H9 (cell line): ENCODE measurements around the gene TECTA. TPM values are rescaled to one million over a fixed set of nuclear protein-coding genes. Genes with fewer than 3 reads are reported as not detected.

Source experiments
- DNase-seq: peaks from one replicate; pipeline ENCODE4 v3.0.0-alpha.2; 2017
- H2AFZ ChIP-seq: one replicate; pipeline ENCODE4 v1.6.1; 2013; ENCODE audit warnings: mild to moderate bottlenecking, low read length, control low read depth, moderate library complexity
- H2AK5ac ChIP-seq: 2 replicates; pipeline ENCODE4 v1.6.1; 2013; ENCODE audit warnings: low read length, control low read depth, mixed read lengths; ENCODE audit not compliant: insufficient read length
- H2BK120ac ChIP-seq: one replicate; pipeline ENCODE4 v1.6.1; 2013; ENCODE audit warnings: low read depth, mild to moderate bottlenecking, low read length, control low read depth, inconsistent platforms; ENCODE audit not compliant: poor library complexity, severe bottlenecking
- H2BK12ac ChIP-seq: 2 replicates; pipeline ENCODE4 v1.6.1; 2013; ENCODE audit warnings: low read length, control low read depth, mixed read lengths, low read depth; ENCODE audit not compliant: insufficient read length
- H2BK15ac ChIP-seq: 2 replicates; pipeline ENCODE4 v1.6.1; 2013; ENCODE audit warnings: low read depth, low read length, control low read depth
- H2BK20ac ChIP-seq: one replicate; pipeline ENCODE4 v1.6.1; 2013; ENCODE audit warnings: low read depth, mild to moderate bottlenecking, low read length, control low read depth, inconsistent platforms; ENCODE audit not compliant: poor library complexity, severe bottlenecking
- H2BK5ac ChIP-seq: 2 replicates; pipeline ENCODE4 v1.6.1; 2013; ENCODE audit warnings: low read length, control low read depth, mixed read lengths; ENCODE audit not compliant: insufficient read length
- H3K14ac ChIP-seq: 2 replicates; pipeline ENCODE4 v1.6.1; 2013; ENCODE audit warnings: low read length, control low read depth; ENCODE audit not compliant: insufficient read depth
- H3K18ac ChIP-seq: 2 replicates; pipeline ENCODE4 v1.6.1; 2013; ENCODE audit warnings: low read depth, mild to moderate bottlenecking, mixed read lengths, low read length, control low read depth; ENCODE audit not compliant: insufficient read length
- H3K23ac ChIP-seq: 2 replicates; pipeline ENCODE4 v1.6.1; 2013; ENCODE audit warnings: low read length, control low read depth, mixed read lengths, low read depth; ENCODE audit not compliant: insufficient read length
- H3K23me2 ChIP-seq: 2 replicates; pipeline ENCODE4 v1.6.1; 2013; ENCODE audit warnings: low read depth, mild to moderate bottlenecking, mixed read lengths, low read length, control low read depth; ENCODE audit not compliant: insufficient read length, poor library complexity, severe bottlenecking
- H3K27ac ChIP-seq: 2 replicates; pipeline ENCODE4 v1.5.1; 2013; ENCODE audit warnings: low read length, control low read depth, mixed read lengths, low read depth; ENCODE audit not compliant: insufficient read length
- H3K27me3 ChIP-seq: 2 replicates; pipeline ENCODE4 v1.6.1; 2013; ENCODE audit warnings: low read length, control low read depth, inconsistent platforms; ENCODE audit not compliant: insufficient read depth
- H3K4ac ChIP-seq: 2 replicates; pipeline ENCODE4 v1.6.1; 2013; ENCODE audit warnings: low read depth, mild to moderate bottlenecking, control low read depth, inconsistent platforms, low read length, moderate library complexity
- H3K4me1 ChIP-seq: 2 replicates; pipeline ENCODE4 v1.6.1; 2013; ENCODE audit warnings: low read length, control low read depth, inconsistent platforms; ENCODE audit not compliant: insufficient read depth
- H3K4me2 ChIP-seq: 2 replicates; pipeline ENCODE4 v1.6.1; 2013; ENCODE audit warnings: low read length, control low read depth, mixed read lengths; ENCODE audit not compliant: insufficient read length, insufficient read depth
- H3K56ac ChIP-seq: 2 replicates; pipeline ENCODE4 v1.6.1; 2013; ENCODE audit warnings: low read depth, mild to moderate bottlenecking, mixed read lengths, low read length, control low read depth; ENCODE audit not compliant: insufficient read length
- H3K79me1 ChIP-seq: 2 replicates; pipeline ENCODE4 v1.6.1; 2013; ENCODE audit warnings: low read depth, mild to moderate bottlenecking, moderate library complexity, low read length, control low read depth, inconsistent platforms; ENCODE audit not compliant: insufficient read depth, poor library complexity, severe bottlenecking
- H3K79me2 ChIP-seq: 2 replicates; pipeline ENCODE4 v1.6.1; 2013; ENCODE audit warnings: low read length, control low read depth, inconsistent platforms; ENCODE audit not compliant: insufficient read depth
- H3K9ac ChIP-seq: 2 replicates; pipeline ENCODE4 v1.6.1; 2013; ENCODE audit warnings: low read length, control low read depth, mixed read lengths; ENCODE audit not compliant: insufficient read length; ENCODE audit errors: extremely low read depth
- H3K9me3 ChIP-seq: one replicate; pipeline ENCODE4 v1.6.1; 2013; ENCODE audit warnings: low read depth, low read length, inconsistent platforms; ENCODE audit not compliant: control insufficient read depth
- H3T11ph ChIP-seq: one replicate; pipeline ENCODE4 v1.6.1; 2013; ENCODE audit warnings: mild to moderate bottlenecking, low read length, control low read depth, inconsistent platforms
- H4K20me1 ChIP-seq: one replicate; pipeline ENCODE4 v1.6.1; 2013; ENCODE audit not compliant: control insufficient read depth, insufficient read length, insufficient read depth
- H4K5ac ChIP-seq: 2 replicates; pipeline ENCODE4 v1.6.1; 2013; ENCODE audit warnings: low read depth, mild to moderate bottlenecking, mixed read lengths, low read length, control low read depth; ENCODE audit not compliant: insufficient read length
- H4K8ac ChIP-seq: replicated peaks from 2 replicates; pipeline ENCODE4 v1.6.1; 2013; ENCODE audit warnings: low read length, control low read depth, mixed read lengths, low read depth; ENCODE audit not compliant: insufficient read length
- H4K91ac ChIP-seq: 2 replicates; pipeline ENCODE4 v1.6.1; 2013; ENCODE audit warnings: low read depth, mild to moderate bottlenecking, moderate library complexity, mixed read lengths, low read length, control low read depth; ENCODE audit not compliant: insufficient read length
- H3K27ac Mint-ChIP-seq, 3 experiments: 2 replicates in 2 of 3; 3 replicates in 1 of 3; pipeline ENCODE4 v1.8.0; 2020 to 2021; ENCODE audit warnings: mixed read lengths in 3 of 3, mild to moderate bottlenecking in 1 of 3, moderate library complexity in 1 of 3
- H3K27me3 Mint-ChIP-seq: 2 replicates; pipeline ENCODE4 v1.8.0; 2021; ENCODE audit warnings: low read depth, mild to moderate bottlenecking, moderate library complexity, mixed read lengths
- H3K36me3 Mint-ChIP-seq, 3 experiments: 2 replicates in 2 of 3; 3 replicates in 1 of 3; pipeline ENCODE4 v1.8.0; 2020 to 2021; ENCODE audit warnings: low read depth in 3 of 3, mixed read lengths in 3 of 3; ENCODE audit not compliant: insufficient read depth in 1 of 3
- H3K4me1 Mint-ChIP-seq, 2 experiments: 2 replicates each; pipeline ENCODE4 v1.8.0; 2020; ENCODE audit warnings: mixed read lengths in 2 of 2
- H3K4me3 Mint-ChIP-seq, 2 experiments: 2 replicates in 1 of 2; 3 replicates in 1 of 2; pipeline ENCODE4 v1.8.0; 2020 to 2021; ENCODE audit warnings: mild to moderate bottlenecking in 2 of 2, mixed read lengths in 2 of 2, moderate library complexity in 1 of 2
- H3K9me3 Mint-ChIP-seq, 2 experiments: 2 replicates in 1 of 2; 3 replicates in 1 of 2; pipeline ENCODE4 v1.8.0; 2020; ENCODE audit warnings: mild to moderate bottlenecking in 2 of 2, mixed read lengths in 2 of 2, moderate library complexity in 1 of 2
- CTCF ChIP-seq: fragments of 200-600 bp; sonication (generic); conservative IDR thresholded peaks from 3 replicates; pipeline ENCODE4 v1.8.0; 2021; ENCODE audit warnings: antibody characterized with exemption, mild to moderate bottlenecking
- WGBS: extraction: QIAGEN DNeasy Blood & Tissue Kit; methylation state at CpG from one replicate; pipeline ENCODE4 v1.1.7; 2013; ENCODE audit warnings: missing lambda C conversion rate, low lambda C conversion rate, mixed read lengths; ENCODE audit not compliant: insufficient read length; ENCODE audit errors: extremely low coverage; 5-methylcytosine and 5-hydroxymethylcytosine counted together
- total RNA-seq: library from RNA; stranded (reverse); gene quantifications from 2 replicates; pipeline ENCODE4 v1.2.1, GENCODE V29; 2021

TECTA gene
- total RNA-seq, 1 experiment from 2014 or later = 0.66 TPM

DNA sequence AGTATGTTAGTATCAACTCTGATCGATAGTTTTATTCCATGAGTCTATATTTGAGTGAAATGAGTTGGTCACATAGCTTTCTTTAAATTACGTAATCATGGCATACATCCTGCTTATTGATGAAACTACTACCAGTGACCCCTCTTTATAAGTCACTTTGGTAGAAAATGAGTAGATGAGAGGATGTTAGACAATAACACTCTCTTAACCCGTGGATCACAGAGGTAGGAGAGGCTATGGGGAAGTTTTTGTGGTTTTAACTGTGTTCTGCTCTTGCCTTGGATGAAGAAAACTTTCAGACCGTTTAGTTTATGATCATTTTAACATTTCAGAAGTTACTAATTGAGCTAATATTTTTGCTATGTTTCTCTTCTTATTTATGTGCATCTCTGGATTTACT is 43.1 kb upstream of the TECTA start:
- TF ChIP-seq CTCF = no peak
- H3K23me2 ChIP-seq = no peaks in the 10 kb centered on the region
- H3K23ac ChIP-seq = no peak overlapping the region
- no peaks in the 10 kb centered on the region for H3K79me2 ChIP-seq
- H3K56ac ChIP-seq = no peak overlapping the region
- no peak overlapping the region for H3K4me3 Mint-ChIP-seq
- H3K79me1 ChIP-seq = no peaks in the 10 kb centered on the region
- H4K5ac ChIP-seq = no peak overlapping the region
- no peak overlapping the region for H3K9ac ChIP-seq
- H3K4me1 ChIP-seq = no peaks in the 10 kb centered on the region
- no peak overlapping the region; a peak in 1 of 7 replicates for H3K27ac Mint-ChIP-seq
- no peaks in the 10 kb centered on the region for H3K27me3 ChIP-seq
- H3K36me3 Mint-ChIP-seq = peaks cover 2 to 54% (median 20%) of the 10 kb centered on the region in 3 experiments; a peak in 6 of 7 replicates
- no peaks in the 10 kb centered on the region for H4K20me1 ChIP-seq
- H4K8ac ChIP-seq = no peak overlapping the region
- no peak for DNase-seq
- no peaks in the 10 kb centered on the region for H3K9me3 Mint-ChIP-seq
- H2BK12ac ChIP-seq = no peak overlapping the region
- H3K27me3 Mint-ChIP-seq = no peaks in the 10 kb centered on the region
- H4K91ac ChIP-seq = no peak overlapping the region
- H3K4me2 ChIP-seq = no peak overlapping the region
- no peak overlapping the region for H2BK5ac ChIP-seq
- no peaks in the 10 kb centered on the region for H3K9me3 ChIP-seq
- WGBS = no CpG with 5 or more reads among the region's 4 CpGs
- no peak overlapping the region for H2AK5ac ChIP-seq
- no peak overlapping the region for H3K14ac ChIP-seq
- H2BK120ac ChIP-seq = no peak overlapping the region
- H3K18ac ChIP-seq = no peak overlapping the region
- H2BK20ac ChIP-seq = no peak overlapping the region
- no peak overlapping the region for H2BK15ac ChIP-seq
- no peaks in the 10 kb centered on the region for H3K4me1 Mint-ChIP-seq
- no peak overlapping the region for H3T11ph ChIP-seq
- no peak overlapping the region for H3K4ac ChIP-seq
- no peak overlapping the region for H3K27ac ChIP-seq
- H2AFZ ChIP-seq = no peak overlapping the region
